Parathyroid adenoma (tissue), 2 donors: ENCODE data around the gene CPNE9.

Source experiments
- H2AFZ ChIP-seq: fragments of 300-600 bp; sonication (generic); one replicate; pipeline ENCODE4 v1.7.0; 2017; ENCODE audit warnings: antibody characterized with exemption, mild to moderate bottlenecking
- H3K27ac ChIP-seq: fragments of 300-600 bp; sonication (generic); one replicate; pipeline ENCODE4 v1.7.0; 2017
- H3K27me3 ChIP-seq: fragments of 300-600 bp; sonication (generic); one replicate; pipeline ENCODE4 v1.7.0; 2017; ENCODE audit warnings: low read length; ENCODE audit not compliant: control insufficient read depth, insufficient read depth
- H3K36me3 ChIP-seq: fragments of 300-600 bp; sonication (generic); one replicate; pipeline ENCODE4 v1.7.0; 2017; ENCODE audit warnings: low read length; ENCODE audit not compliant: control insufficient read depth, insufficient read depth
- H3K4me1 ChIP-seq: fragments of 300-600 bp; sonication (generic); one replicate; pipeline ENCODE4 v1.7.0; 2017; ENCODE audit warnings: control low read depth
- H3K4me2 ChIP-seq: fragments of 300-600 bp; sonication (generic); one replicate; pipeline ENCODE4 v1.7.0; 2017; ENCODE audit warnings: low read length
- H3K4me3 ChIP-seq: fragments of 300-600 bp; sonication (generic); one replicate; pipeline ENCODE4 v1.7.0; 2017; ENCODE audit warnings: low read depth, low read length
- H3K79me2 ChIP-seq: fragments of 300-600 bp; sonication (generic); one replicate; pipeline ENCODE4 v1.7.0; 2017; ENCODE audit warnings: control low read depth
- H3K9ac ChIP-seq: fragments of 300-600 bp; sonication (generic); one replicate; pipeline ENCODE4 v1.7.0; 2017; ENCODE audit warnings: mild to moderate bottlenecking
- H3K9me3 ChIP-seq: fragments of 300-600 bp; sonication (generic); one replicate; pipeline ENCODE4 v1.7.0; 2017; ENCODE audit warnings: low read length; ENCODE audit not compliant: control insufficient read depth
- CTCF ChIP-seq: fragments of 300-600 bp; sonication (generic); IDR thresholded peaks from one replicate; pipeline ENCODE4 v1.7.0; 2017; ENCODE audit warnings: antibody characterized with exemption, mild to moderate bottlenecking
- donor health status: primary hyperparathyroidism.

CPNE9 gene

GRCh38 chr3:9730657-9731205 is 27.1 kb downstream of the CPNE9 start:
- TF ChIP-seq CTCF: no peak
- Histone ChIP-seq H3K27me3 (no peaks in the 10 kb centered on the region), H3K4me1 (peaks cover 12% of the 10 kb centered on the region), H3K27ac (peak overlapping the region; percentile 98), H3K4me3 (peak overlapping the region; percentile 89), H3K79me2 (peaks cover 29% of the 10 kb centered on the region), H2AFZ (peak overlapping the region; percentile 72), H3K4me2 (peak overlapping the region; percentile 36), H3K36me3 (no peaks in the 10 kb centered on the region), H3K9ac (no peak overlapping the region), H3K9me3 (no peaks in the 10 kb centered on the region)

- peaks cover 12% of the 10 kb centered on the region for H3K4me1 ChIP-seq
- no peak for TF ChIP-seq CTCF
- peak within 1 kb of the TSS; percentile 93 for H2AFZ ChIP-seq
Observed at GRCh38 chr3:9731206-9732079, 27.8 kb downstream of the CPNE9 start, which contains the start of gene BRPF1. TSS of gene BRPF1 (plus strand) at chr3:9731735. CDS start at chr3:9734141, 2,406 bp downstream.

GRCh38 chr3:9732080-9732739 is 28.6 kb downstream of the CPNE9 start:
- no peaks in the 10 kb centered on the region for H3K9me3 ChIP-seq
- no peaks in the 10 kb centered on the region for H3K36me3 ChIP-seq
- peak overlapping the region; percentile 88 for H3K9ac ChIP-seq
- TF ChIP-seq CTCF: no peak
- peak overlapping the region; percentile 93 for H2AFZ ChIP-seq
- H3K4me2 ChIP-seq: peak overlapping the region; percentile 87
- peaks cover 12% of the 10 kb centered on the region for H3K4me1 ChIP-seq
- H3K79me2 ChIP-seq: peaks cover 31% of the 10 kb centered on the region
- no peaks in the 10 kb centered on the region for H3K27me3 ChIP-seq
- peak overlapping the region; percentile 89 for H3K4me3 ChIP-seq
- peak overlapping the region; percentile 98 for H3K27ac ChIP-seq

More at GRCh38 chr3:9731206-9732079, 27.8 kb downstream of the CPNE9 start, which contains the start of gene BRPF1:
- Histone ChIP-seq H3K36me3 (no peaks in the 10 kb centered on the region), H3K4me3 (peak within 1 kb of the TSS; percentile 89), H3K27ac (peak within 1 kb of the TSS; percentile 98), H3K4me2 (peak within 1 kb of the TSS; percentile 87), H3K79me2 (peaks cover 30% of the 10 kb centered on the region), H3K27me3 (no peaks in the 10 kb centered on the region), H3K9me3 (no peaks in the 10 kb centered on the region), H3K9ac (peak within 1 kb of the TSS; percentile 88)

- TF ChIP-seq CTCF: no peak
- H2AFZ ChIP-seq: peak overlapping the region; percentile 93
- no peaks in the 10 kb centered on the region for H3K27me3 ChIP-seq
- peak overlapping the region; percentile 98 for H3K27ac ChIP-seq
- peak overlapping the region; percentile 87 for H3K4me2 ChIP-seq
- peaks cover 31% of the 10 kb centered on the region for H3K79me2 ChIP-seq
- peak overlapping the region; percentile 89 for H3K4me3 ChIP-seq
- H3K9ac ChIP-seq: no peak overlapping the region
- no peaks in the 10 kb centered on the region for H3K36me3 ChIP-seq
- no peaks in the 10 kb centered on the region for H3K9me3 ChIP-seq
- peaks cover 12% of the 10 kb centered on the region for H3K4me1 ChIP-seq
Observed at GRCh38 chr3:9732740-9733115, 29.1 kb downstream of the CPNE9 start.
